ENCODE data around the gene ALDH3B2. TPM values are rescaled to one million over a fixed set of nuclear protein-coding genes. Genes with fewer than 3 reads are reported as not detected.
"Not testable (repeated sequence)": the region's sequence is repeated elsewhere in the genome, so short reads cannot be mapped to it uniquely, and the experiment has no call there.

Gene ALDH3B2
- total RNA-seq, 2 experiments from 2014 or later = not detected

- not testable (repeated sequence) for ATAC-seq; H3K9me3 Mint-ChIP-seq (ENCODE audit: insufficient read depth); DNase-seq; H3K27me3 Mint-ChIP-seq (ENCODE audit: low read depth); H3K36me3 Mint-ChIP-seq (ENCODE audit: low read depth); H3K4me3 Mint-ChIP-seq; H3K27ac Mint-ChIP-seq
- POLR2A ChIA-PET = interaction anchor here (0.6 kb wide), 2 partner anchors 9 to 239 kb away, joined by 3 read pairs; no protein-coding TSS in a partner anchor
- CTCF ChIA-PET = interaction anchor here (1.4 kb wide), 1 partner anchor 10 kb away, joined by 5 read pairs; no protein-coding TSS in a partner anchor
- peaks cover 15% of the 10 kb centered on the region for H3K4me1 Mint-ChIP-seq (ENCODE audit: low read depth)
Measured at GRCh38 chr11:67623795-67624194, 50.6 kb downstream of the ALDH3B2 start.

- DNase-seq; H3K4me3 Mint-ChIP-seq; H3K27me3 Mint-ChIP-seq (ENCODE audit: low read depth); H3K36me3 Mint-ChIP-seq (ENCODE audit: low read depth); H3K9me3 Mint-ChIP-seq (ENCODE audit: insufficient read depth); H3K4me1 Mint-ChIP-seq (ENCODE audit: low read depth); H3K27ac Mint-ChIP-seq; ATAC-seq: not testable (repeated sequence)
- POLR2A ChIA-PET = interaction anchor here (0.6 kb wide), 2 partner anchors 9 to 238 kb away, joined by 3 read pairs; no protein-coding TSS in a partner anchor
- CTCF ChIA-PET = interaction anchor here (1.4 kb wide), 1 partner anchor 9 kb away, joined by 5 read pairs; no protein-coding TSS in a partner anchor
Measured at GRCh38 chr11:67622905-67623304, 51.5 kb downstream of the ALDH3B2 start.

GRCh38 chr11:67621928-67622327 lies 52.5 kb downstream of the ALDH3B2 start:
- H3K9me3 Mint-ChIP-seq (ENCODE audit: insufficient read depth); DNase-seq; H3K4me3 Mint-ChIP-seq; POLR2A ChIA-PET; ATAC-seq; H3K27ac Mint-ChIP-seq; CTCF ChIA-PET; H3K27me3 Mint-ChIP-seq (ENCODE audit: low read depth); H3K4me1 Mint-ChIP-seq (ENCODE audit: low read depth); H3K36me3 Mint-ChIP-seq (ENCODE audit: low read depth): not testable (repeated sequence)

GRCh38 chr11:67620621-67621020 lies 53.8 kb downstream of the ALDH3B2 start:
- ATAC-seq; H3K36me3 Mint-ChIP-seq (ENCODE audit: low read depth); H3K27me3 Mint-ChIP-seq (ENCODE audit: low read depth); H3K27ac Mint-ChIP-seq; H3K4me3 Mint-ChIP-seq; DNase-seq; POLR2A ChIA-PET; H3K9me3 Mint-ChIP-seq (ENCODE audit: insufficient read depth): not testable (repeated sequence)
- CTCF ChIA-PET = interaction anchor here (1.9 kb wide), 1 partner anchor 9 kb away, joined by 9 read pairs; the partner anchor contains the start of gene NUDT8
- H3K4me1 Mint-ChIP-seq (ENCODE audit: low read depth) = peaks cover 14% of the 10 kb centered on the region

DNA sequence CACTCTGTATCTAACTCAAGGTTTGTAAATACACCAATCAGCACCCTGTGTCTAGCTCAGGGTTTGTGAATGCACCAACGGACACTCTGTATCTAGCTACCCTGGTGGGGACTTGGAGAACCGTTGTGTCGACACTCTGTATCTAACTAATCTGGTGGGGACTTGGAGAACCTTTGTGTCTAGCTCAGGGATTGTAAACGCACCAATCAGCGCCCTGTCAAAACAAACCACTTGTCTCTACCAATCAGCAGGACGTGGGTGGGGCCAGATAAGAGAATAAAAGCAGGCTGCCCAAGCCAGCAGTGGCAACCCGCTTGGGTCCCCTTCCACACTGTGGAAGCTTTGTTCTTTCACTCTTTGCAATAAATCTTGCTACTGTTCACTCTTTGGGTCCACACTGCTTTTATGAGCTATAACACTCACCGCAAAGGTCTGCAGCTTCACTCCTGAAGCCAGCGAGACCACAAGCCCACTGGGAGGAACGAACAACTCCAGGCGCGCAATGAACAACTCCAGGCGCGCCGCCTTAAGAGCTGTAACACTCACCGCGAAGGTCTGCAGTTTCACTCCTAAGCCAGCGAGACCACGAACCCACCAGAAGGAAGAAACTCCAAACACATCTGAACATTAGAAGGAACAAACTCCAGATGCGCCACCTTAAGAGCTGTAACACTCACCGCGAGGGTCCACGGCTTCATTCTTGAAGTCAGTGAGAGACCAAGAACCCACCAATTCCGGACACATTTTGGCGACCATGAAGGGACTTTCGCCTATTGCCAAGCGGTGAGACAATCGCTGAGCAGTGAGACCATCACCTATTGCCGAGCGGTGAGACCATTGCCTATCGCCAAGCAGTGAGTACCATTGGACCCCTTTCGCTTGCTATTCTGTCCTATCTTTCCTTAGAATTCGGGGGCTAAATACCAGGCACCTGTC lies 54.5 kb downstream of the ALDH3B2 start:
- Mint-ChIP-seq H3K4me1 (ENCODE audit: low read depth) (peaks cover 21% of the 10 kb centered on the region), H3K27ac (peak overlapping the region; percentile 25)
- H3K9me3 Mint-ChIP-seq (ENCODE audit: insufficient read depth); H3K4me3 Mint-ChIP-seq; H3K27me3 Mint-ChIP-seq (ENCODE audit: low read depth); H3K36me3 Mint-ChIP-seq (ENCODE audit: low read depth); DNase-seq; ATAC-seq: not testable (repeated sequence)
- ChIA-PET POLR2A (interaction anchor here (1.3 kb wide), 1 partner anchor 9 kb away, joined by 3 read pairs; no protein-coding TSS in a partner anchor), CTCF (interaction anchor here (1.9 kb wide), 1 partner anchor 9 kb away, joined by 9 read pairs; the partner anchor contains the start of gene NUDT8)

DNA sequence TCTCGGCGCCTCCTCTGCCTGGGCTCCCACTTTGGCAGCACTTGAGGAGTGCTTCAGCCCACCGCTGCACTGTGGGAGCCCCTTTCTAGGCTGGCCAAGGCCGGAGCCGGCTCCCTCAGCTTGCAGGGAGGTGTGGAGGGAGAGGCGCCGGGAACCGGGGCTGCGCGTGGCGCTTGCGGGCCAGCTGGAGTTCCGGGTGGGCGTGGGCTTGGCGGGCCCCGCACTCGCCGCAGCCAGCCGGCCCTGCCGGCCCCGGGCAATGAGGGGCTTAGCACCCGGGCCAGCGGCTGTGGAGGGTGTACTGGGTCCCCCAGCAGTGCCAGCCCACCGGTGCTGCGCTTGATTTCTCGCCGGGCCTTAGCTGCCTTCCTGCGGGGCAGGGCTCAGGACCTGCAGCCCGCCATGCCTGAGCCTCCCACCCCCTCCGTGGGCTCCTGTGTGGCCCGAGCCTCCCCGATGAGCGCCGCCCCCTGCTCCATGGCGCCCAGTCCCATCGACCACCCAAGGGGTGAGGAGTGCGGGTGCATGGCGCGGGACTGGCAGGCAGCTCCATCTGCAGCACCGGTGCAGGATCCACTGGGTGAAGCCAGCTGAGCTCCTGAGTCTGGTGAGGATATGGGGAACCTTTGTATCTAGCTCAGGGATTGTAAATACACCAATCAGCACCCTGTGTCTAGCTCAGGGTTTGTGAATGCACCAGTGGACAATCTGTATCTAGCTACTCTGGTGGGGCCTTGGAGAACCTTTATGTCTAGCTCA lies 55.3 kb downstream of the ALDH3B2 start:
- DNase-seq; H3K4me3 Mint-ChIP-seq; H3K27ac Mint-ChIP-seq; ATAC-seq; H3K9me3 Mint-ChIP-seq (ENCODE audit: insufficient read depth); H3K27me3 Mint-ChIP-seq (ENCODE audit: low read depth); H3K36me3 Mint-ChIP-seq (ENCODE audit: low read depth): not testable (repeated sequence)
- CTCF ChIA-PET = interaction anchor here (1.9 kb wide), 1 partner anchor 10 kb away, joined by 9 read pairs; the partner anchor contains the start of gene NUDT8
- POLR2A ChIA-PET = interaction anchor here (1.3 kb wide), 1 partner anchor 10 kb away, joined by 3 read pairs; no protein-coding TSS in a partner anchor
- peaks cover 30% of the 10 kb centered on the region for H3K4me1 Mint-ChIP-seq (ENCODE audit: low read depth)

DNA sequence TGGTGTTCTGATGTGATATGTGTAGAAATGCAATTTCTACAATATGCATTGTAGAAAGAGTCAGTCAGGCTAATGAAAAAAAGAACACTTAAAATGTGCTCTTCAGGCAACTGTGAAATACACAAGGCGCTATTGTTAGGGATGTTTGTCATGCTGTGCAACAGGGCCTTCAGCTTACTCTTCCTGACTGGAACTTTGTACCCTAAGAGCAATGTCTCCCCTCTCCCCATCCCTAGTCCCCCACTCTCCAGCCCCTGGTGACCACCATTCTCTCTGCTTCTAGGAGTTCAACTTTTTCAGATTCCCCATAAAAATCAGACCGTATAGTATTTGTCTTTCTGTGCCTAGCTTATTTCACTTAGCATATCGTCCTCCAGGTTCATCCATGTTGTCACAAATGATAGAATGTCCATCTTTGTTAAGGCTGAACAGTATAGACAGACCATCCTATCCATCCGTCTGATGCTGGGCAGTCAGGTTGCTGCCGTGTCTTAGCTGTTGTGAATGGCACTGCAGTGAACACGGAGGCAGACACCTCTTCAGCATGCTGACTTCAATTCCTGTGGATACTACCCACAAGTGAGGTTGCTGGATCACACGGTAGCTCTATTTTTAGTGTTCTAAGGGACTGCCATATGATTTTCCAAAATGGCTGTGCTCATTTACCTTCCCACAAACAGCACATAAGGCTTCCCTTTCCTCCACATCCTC lies 57.0 kb downstream of the ALDH3B2 start:
- ChIA-PET CTCF (interaction anchor here (0.8 to 6.1 kb wide), 2 partner anchors 11 to 42 kb away, joined by 5 to 90 read pairs; partner anchors contain the start of gene NUDT8), POLR2A (interaction anchor here (0.7 kb wide), 1 partner anchor 12 kb away, joined by 3 read pairs; no protein-coding TSS in a partner anchor)
- DNase-seq (no peak), ATAC-seq (no peak)
- peaks cover 46% of the 10 kb centered on the region for H3K4me1 Mint-ChIP-seq (ENCODE audit: low read depth)
- no peaks in the 10 kb centered on the region for H3K9me3 Mint-ChIP-seq (ENCODE audit: insufficient read depth)
- peak overlapping the region; percentile 50 for H3K27ac Mint-ChIP-seq
- peak overlapping the region; percentile 16 for H3K4me3 Mint-ChIP-seq
- H3K27me3 Mint-ChIP-seq (ENCODE audit: low read depth) = no peaks in the 10 kb centered on the region
- peaks cover 7% of the 10 kb centered on the region for H3K36me3 Mint-ChIP-seq (ENCODE audit: low read depth)

- Mint-ChIP-seq H3K27ac (peak overlapping the region; percentile 50), H3K27me3 (ENCODE audit: low read depth) (no peaks in the 10 kb centered on the region), H3K9me3 (ENCODE audit: insufficient read depth) (no peaks in the 10 kb centered on the region), H3K4me3 (peak overlapping the region; percentile 78), H3K4me1 (ENCODE audit: low read depth) (peaks cover 53% of the 10 kb centered on the region), H3K36me3 (ENCODE audit: low read depth) (peaks cover 13% of the 10 kb centered on the region)
- DNase-seq (no peak), ATAC-seq (no peak)
- ChIA-PET CTCF (interaction anchor here (0.8 to 6.1 kb wide), 2 partner anchors 12 to 43 kb away, joined by 5 to 90 read pairs; partner anchors contain the start of gene NUDT8), POLR2A (interaction anchor here (1.1 to 1.3 kb wide), 2 partner anchors 12 to 31 kb away, joined by 4 to 5 read pairs; partner anchors contain the start of gene NUDT8)
Measured at GRCh38 chr11:67616431-67617242, 57.8 kb downstream of the ALDH3B2 start.

GRCh38 chr11:67615728-67616430 lies 58.5 kb downstream of the ALDH3B2 start:
- peaks cover 53% of the 10 kb centered on the region for H3K4me1 Mint-ChIP-seq (ENCODE audit: low read depth)
- peak overlapping the region; percentile 98 for H3K27ac Mint-ChIP-seq
- H3K4me3 Mint-ChIP-seq = peak overlapping the region; percentile 78
- no peaks in the 10 kb centered on the region for H3K9me3 Mint-ChIP-seq (ENCODE audit: insufficient read depth)
- ChIA-PET CTCF (interaction anchor here (0.7 to 6.1 kb wide), 3 partner anchors 13 to 265 kb away, joined by 3 to 90 read pairs (median 4); partner anchors contain the start of gene NUDT8), POLR2A (interaction anchor here (1.1 to 1.3 kb wide), 2 partner anchors 13 to 31 kb away, joined by 4 to 5 read pairs; partner anchors contain the start of gene NUDT8)
- H3K27me3 Mint-ChIP-seq (ENCODE audit: low read depth) = no peaks in the 10 kb centered on the region
- DNase-seq (no peak), ATAC-seq (peak; percentile 1)
- H3K36me3 Mint-ChIP-seq (ENCODE audit: low read depth) = peaks cover 20% of the 10 kb centered on the region

Data from activated CD8-positive, alpha-beta T cell treated with anti-CD3 and anti-CD28 coated beads, Interleukin-2, amount 10 ng/mL, durations not matched to agents 7 days and 5 days (primary cell).